Measurements from ENCODE around the gene SLC2A6.

- TF ChIP-seq CTCF (IDR thresholded peaks at IDR 0.05 in 4 of 5, conservative IDR thresholded peaks at IDR 0.05 in 1 of 5) (no peak), POLR2A (IDR thresholded peaks at IDR 0.05) (no peak)
Measured at GRCh38 chr9:133470427-133470924, 8.4 kb downstream of the SLC2A6 start.
